ENCODE measurements around the gene ARL17A. TPM values are rescaled to one million over a fixed set of nuclear protein-coding genes. Genes with fewer than 3 reads are reported as not detected.
"Not testable (repeated sequence)": the region's sequence is repeated elsewhere in the genome, so short reads cannot be mapped to it uniquely, and the experiment has no call there.

The ARL17A gene
- total RNA-seq, 1 donor from 2014 or later = 23.0 TPM

- DNase-seq (ENCODE audit: low spot score) = not testable (repeated sequence)
Observed at GRCh38 chr17:46548607-46549006, 30.9 kb downstream of the ARL17A start.

GRCh38 chr17:46534716-46535115 is 44.8 kb downstream of the ARL17A start:
- DNase-seq (ENCODE audit: low spot score) = not testable (repeated sequence)

- not testable (repeated sequence) for DNase-seq (ENCODE audit: low spot score)
Observed at GRCh38 chr17:46512168-46512567, 67.3 kb downstream of the ARL17A start, which contains the start of gene LRRC37A2. TSS of gene LRRC37A2 (plus strand) at chr17:46512468. CDS start at chr17:46512713, 245 bp downstream.

- DNase-seq (ENCODE audit: low spot score) = not testable (repeated sequence)
Observed at GRCh38 chr17:46505896-46506295, 73.6 kb downstream of the ARL17A start.

- not testable (repeated sequence) for DNase-seq (ENCODE audit: low spot score)
Observed at GRCh38 chr17:46499437-46500139, 79.9 kb downstream of the ARL17A start.

- DNase-seq (ENCODE audit: low spot score) = not testable (repeated sequence)
Observed at GRCh38 chr17:46492021-46492420, 87.5 kb downstream of the ARL17A start.

GRCh38 chr17:46481310-46481709 is 98.2 kb downstream of the ARL17A start:
- DNase-seq (ENCODE audit: low spot score) = not testable (repeated sequence)

- DNase-seq (ENCODE audit: low spot score) = not testable (repeated sequence)
Observed at GRCh38 chr17:46478823-46479222, 100.7 kb downstream of the ARL17A start.

- not testable (repeated sequence) for DNase-seq (ENCODE audit: low spot score)
Observed at GRCh38 chr17:46475583-46475982, 103.9 kb downstream of the ARL17A start.

- not testable (repeated sequence) for DNase-seq (ENCODE audit: low spot score)
Observed at GRCh38 chr17:46474489-46474888, 105.0 kb downstream of the ARL17A start.

GRCh38 chr17:46467618-46468017 is 111.9 kb downstream of the ARL17A start:
- DNase-seq (ENCODE audit: low spot score) = not testable (repeated sequence)

Other genes starting within 250 kb of the ARL17A start
- gene ARL17B, start 217.9 kb downstream of the ARL17A start, total RNA-seq = 20.9 TPM
- gene LRRC37A2, start 67.2 kb downstream of the ARL17A start, total RNA-seq = 8.1 TPM
- 44.7 TPM for gene NSF, start 11.0 kb upstream of the ARL17A start, total RNA-seq
- 0.52 TPM for gene WNT3, start 239.0 kb upstream of the ARL17A start, total RNA-seq

Data from mucosa of gallbladder (tissue), 1 donor.